Lung (tissue), 12 donors: ENCODE data around the gene PRKAR1B. TPM values are rescaled to one million over a fixed set of nuclear protein-coding genes. Genes with fewer than 3 reads are reported as not detected.
A peak's percentile ranks its signal among the peaks of the same experiment; 100 is the strongest.

Source experiments
- ATAC-seq: fragments of 200-7000 bp; cut with Tn5 transposase; one replicate; pipeline ENCODE4 v1.9.1; 2020; ENCODE audit warnings: moderate number of reproducible peaks; ENCODE audit not compliant: insufficient read depth, low FRiP score
- DNase-seq, 3 donors: peaks; one replicate each; pipeline ENCODE4 v3.0.0-alpha.2; 2013 to 2017
- H3K27ac ChIP-seq, 2 donors: one replicate each; pipeline ENCODE4 v1.5.1; 2013; ENCODE audit warnings: mild to moderate bottlenecking in 2 of 2, moderate library complexity in 2 of 2, control low read depth in 1 of 2, inconsistent platforms in 1 of 2, low read depth in 1 of 2, low read length in 1 of 2
- H3K27me3 ChIP-seq, 3 donors: one replicate each; pipeline ENCODE4 v1.5.1; 2013; ENCODE audit warnings: low read length in 2 of 3; ENCODE audit not compliant: control insufficient read depth in 3 of 3, insufficient read depth in 3 of 3
- H3K36me3 ChIP-seq, 4 donors: one replicate each; pipeline ENCODE4 v1.5.1; 2013; ENCODE audit warnings: low read length in 4 of 4, mild to moderate bottlenecking in 1 of 4, moderate library complexity in 1 of 4; ENCODE audit not compliant: control insufficient read depth in 4 of 4, insufficient read depth in 4 of 4
- H3K4me1 ChIP-seq, 5 donors: one replicate each; pipeline ENCODE4 v1.5.1; 2013; ENCODE audit warnings: low read length in 5 of 5, mild to moderate bottlenecking in 2 of 5, moderate library complexity in 1 of 5; ENCODE audit not compliant: control insufficient read depth in 5 of 5, insufficient read depth in 5 of 5
- H3K4me3 ChIP-seq: one replicate; pipeline ENCODE4 v1.5.1; 2013; ENCODE audit warnings: mild to moderate bottlenecking, control low read depth, moderate library complexity
- H3K9ac ChIP-seq, 2 donors: one replicate each; pipeline ENCODE4 v1.5.1; 2013; ENCODE audit warnings: low read length in 2 of 2, control low read depth in 1 of 2; ENCODE audit not compliant: insufficient read depth in 1 of 2
- H3K9me3 ChIP-seq, 4 donors: one replicate each; pipeline ENCODE4 v1.5.1; 2013; ENCODE audit warnings: low read length in 3 of 4, mild to moderate bottlenecking in 1 of 4, moderate library complexity in 1 of 4; ENCODE audit not compliant: control insufficient read depth in 4 of 4, insufficient read depth in 3 of 4
- WGBS, 2 donors: extraction: QIAGEN DNeasy Blood & Tissue Kit; methylation state at CpG; one replicate each; pipeline ENCODE4 v1.1.7; 2013; 5-methylcytosine and 5-hydroxymethylcytosine counted together
- polyA plus RNA-seq, 2 donors: library from polyadenylated mRNA; stranded (reverse); fragments of 200-250 nt; gene quantifications; one replicate each; pipeline ENCODE4 v1.2.1, GENCODE V29; 2013
- total RNA-seq, 2 donors: library from RNA; depleted of rRNA in 1 of 2; stranded (reverse); fragments of >200 nt in 1 of 2; gene quantifications; one replicate each; pipeline ENCODE4 v1.2.1, GENCODE V29; 2014 to 2021
- TF ChIP-seq, protein P1 (sequence below): IDR thresholded peaks from 2 replicates; pipeline ENCODE4 v1.5.1; 2012; ENCODE audit warnings: mild to moderate bottlenecking; ENCODE audit errors: control extremely low read depth, extremely low read depth
- donor health status: control.
- donor health status: control.
- donor health status: Bipolar disorder and iron deficiency.
- donor health status: healthy.
- donor health status: DM: yes; HTN: yes; CAD: no.

PRKAR1B gene
- total and polyA plus RNA-seq, 4 donors: 11.3 to 32.0 (median 16.3) TPM

DNA sequence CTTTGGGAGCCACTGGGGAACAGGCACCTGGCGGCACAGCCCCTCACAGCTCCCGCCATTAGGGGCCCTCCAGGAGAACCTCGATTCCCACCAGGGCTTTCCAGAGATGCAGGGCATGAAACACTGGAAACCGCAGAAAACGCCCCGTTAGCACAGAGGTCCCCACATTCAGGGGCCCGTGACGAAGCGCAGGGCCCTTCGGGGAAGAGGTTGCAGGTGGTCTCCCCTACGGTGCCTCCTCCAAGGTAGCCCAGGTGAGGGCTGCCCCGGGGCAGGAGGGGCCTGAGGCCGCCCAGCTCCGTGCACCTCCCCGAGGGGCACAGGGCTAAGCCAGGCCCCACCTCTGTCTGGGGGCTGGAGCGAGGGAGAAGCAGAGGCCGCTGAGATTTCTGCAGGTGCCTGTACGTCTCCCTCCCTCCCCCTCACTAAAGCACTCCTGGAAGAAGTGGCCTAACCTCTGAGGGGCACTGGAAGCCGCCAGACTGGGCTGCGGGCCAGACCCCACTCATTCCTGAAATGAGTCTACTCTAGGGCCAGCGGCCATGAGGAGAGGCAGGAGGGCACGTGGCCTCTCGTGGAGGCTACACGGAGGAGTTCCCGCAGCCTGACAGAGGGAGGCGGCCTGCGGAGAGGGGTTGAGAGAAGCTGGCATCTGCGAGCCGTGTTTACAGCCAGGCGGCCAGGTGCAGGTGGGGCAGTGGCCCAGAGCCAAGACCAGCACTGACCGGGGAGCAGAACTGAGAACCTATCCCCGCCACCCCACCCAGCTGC is 214.4 kb downstream of the PRKAR1B start:
- Histone ChIP-seq H3K9me3 (no peaks in the 10 kb centered on the region), H3K4me3 (no peak overlapping the region), H3K9ac (no peak overlapping the region), H3K27ac (peak overlapping the region in 1 of 2 donors; percentile 44), H3K27me3 (peaks cover 0 to 8% (median 2%) of the 10 kb centered on the region in 3 donors), H3K36me3 (peaks cover 0 to 32% (median 0%) of the 10 kb centered on the region in 4 donors), H3K4me1 (peaks cover 10 to 27% (median 13%) of the 10 kb centered on the region in 5 donors)
- peak; percentile 71 to 88 (median 87) for DNase-seq
- TF ChIP-seq, protein P1, sequence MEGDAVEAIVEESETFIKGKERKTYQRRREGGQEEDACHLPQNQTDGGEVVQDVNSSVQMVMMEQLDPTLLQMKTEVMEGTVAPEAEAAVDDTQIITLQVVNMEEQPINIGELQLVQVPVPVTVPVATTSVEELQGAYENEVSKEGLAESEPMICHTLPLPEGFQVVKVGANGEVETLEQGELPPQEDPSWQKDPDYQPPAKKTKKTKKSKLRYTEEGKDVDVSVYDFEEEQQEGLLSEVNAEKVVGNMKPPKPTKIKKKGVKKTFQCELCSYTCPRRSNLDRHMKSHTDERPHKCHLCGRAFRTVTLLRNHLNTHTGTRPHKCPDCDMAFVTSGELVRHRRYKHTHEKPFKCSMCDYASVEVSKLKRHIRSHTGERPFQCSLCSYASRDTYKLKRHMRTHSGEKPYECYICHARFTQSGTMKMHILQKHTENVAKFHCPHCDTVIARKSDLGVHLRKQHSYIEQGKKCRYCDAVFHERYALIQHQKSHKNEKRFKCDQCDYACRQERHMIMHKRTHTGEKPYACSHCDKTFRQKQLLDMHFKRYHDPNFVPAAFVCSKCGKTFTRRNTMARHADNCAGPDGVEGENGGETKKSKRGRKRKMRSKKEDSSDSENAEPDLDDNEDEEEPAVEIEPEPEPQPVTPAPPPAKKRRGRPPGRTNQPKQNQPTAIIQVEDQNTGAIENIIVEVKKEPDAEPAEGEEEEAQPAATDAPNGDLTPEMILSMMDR: no peak
- WGBS, 2 donors: 76 to 81% methylated on average over 32 of the region's 32 CpGs
- ATAC-seq: peak; percentile 22

DNA sequence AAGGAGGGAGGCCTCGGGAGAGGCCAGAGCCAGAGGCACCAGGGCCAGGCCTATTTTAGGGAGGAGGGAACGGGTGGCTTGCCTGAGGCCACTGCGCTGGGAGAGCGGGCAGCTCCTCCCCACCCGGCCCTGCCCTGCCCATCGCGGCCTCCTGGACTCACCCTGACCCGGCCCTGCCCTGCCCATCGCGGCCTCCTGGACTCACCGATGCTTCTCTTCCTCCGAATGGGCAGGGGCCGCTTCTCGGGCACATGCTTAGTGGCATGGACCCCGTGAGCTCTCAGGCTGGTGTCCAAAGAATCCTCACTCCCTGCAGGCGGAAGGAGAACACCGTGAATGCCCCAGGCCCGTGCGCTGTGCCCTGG is 215.0 kb downstream of the PRKAR1B start:
- WGBS, 2 donors: 78 to 83% methylated on average over 19 of the region's 19 CpGs
- H3K4me3 ChIP-seq: no peak overlapping the region
- H3K27me3 ChIP-seq: peaks cover 0 to 8% (median 0%) of the 10 kb centered on the region in 3 donors
- H3K4me1 ChIP-seq: peaks cover 10 to 27% (median 13%) of the 10 kb centered on the region in 5 donors
- DNase-seq (no peak), ATAC-seq (no peak)
- no peak overlapping the region for H3K9ac ChIP-seq
- peak overlapping the region in 1 of 2 donors; percentile 5 for H3K27ac ChIP-seq
- no peaks in the 10 kb centered on the region for H3K9me3 ChIP-seq
- peaks cover 0 to 36% (median 0%) of the 10 kb centered on the region in 4 donors for H3K36me3 ChIP-seq
- TF ChIP-seq, protein P1: no peak

DNA sequence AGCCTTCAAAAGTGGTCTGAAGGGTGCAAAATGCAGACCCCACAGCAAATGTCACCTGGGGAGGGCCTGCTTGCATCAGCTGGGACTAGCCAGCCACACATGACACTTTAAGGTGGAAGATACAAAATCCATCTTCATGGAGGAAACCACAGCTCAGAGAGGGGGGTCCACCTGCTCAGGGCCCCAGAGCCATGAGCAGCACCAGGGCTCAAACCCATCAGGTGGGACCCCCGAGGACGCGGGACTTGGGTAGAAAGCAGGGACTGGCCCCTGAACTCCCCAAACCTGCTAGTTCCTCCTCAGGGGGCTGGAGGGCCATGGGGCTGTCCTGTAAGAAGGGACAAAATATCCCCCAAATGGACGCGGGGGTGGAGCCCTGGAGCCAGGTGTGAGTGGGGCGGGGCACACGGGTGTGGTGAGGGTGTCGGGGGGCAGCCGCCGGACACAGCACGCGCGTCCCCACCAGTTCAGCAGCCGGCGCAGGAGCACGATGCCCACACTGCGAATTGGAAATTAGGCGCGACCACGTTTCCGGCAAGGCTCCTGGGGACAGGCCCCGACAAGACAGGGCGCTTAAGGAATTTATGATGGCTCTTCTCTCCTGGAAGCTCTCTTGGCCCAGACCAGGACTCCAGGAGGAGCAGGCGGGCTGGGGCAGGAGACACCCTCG is 215.5 kb downstream of the PRKAR1B start:
- Histone ChIP-seq H3K9ac (no peak overlapping the region), H3K27ac (peak overlapping the region in 1 of 2 donors; percentile 5), H3K4me1 (peaks cover 10 to 25% (median 13%) of the 10 kb centered on the region in 5 donors), H3K36me3 (peaks cover 0 to 39% (median 0%) of the 10 kb centered on the region in 4 donors), H3K27me3 (peaks cover 0 to 8% (median 0%) of the 10 kb centered on the region in 3 donors), H3K9me3 (no peaks in the 10 kb centered on the region), H3K4me3 (no peak overlapping the region)
- no peak for ATAC-seq
- TF ChIP-seq, protein P1: no peak
- WGBS, 2 donors: 90 to 93% methylated on average over 25 of the region's 25 CpGs
- no peak for DNase-seq
